Lung (tissue), 12 donors: ENCODE data around the gene PRKCA. TPM values are rescaled to one million over a fixed set of nuclear protein-coding genes. Genes with fewer than 3 reads are reported as not detected.

Experiments
- ATAC-seq: fragments of 200-7000 bp; cut with Tn5 transposase; one replicate; pipeline ENCODE4 v1.9.1; 2020; ENCODE audit warnings: moderate number of reproducible peaks; ENCODE audit not compliant: insufficient read depth, low FRiP score
- DNase-seq, 3 donors: peaks; one replicate each; pipeline ENCODE4 v3.0.0-alpha.2; 2013 to 2017
- H3K27ac ChIP-seq, 2 donors: one replicate each; pipeline ENCODE4 v1.5.1; 2013; ENCODE audit warnings: mild to moderate bottlenecking in 2 of 2, moderate library complexity in 2 of 2, control low read depth in 1 of 2, inconsistent platforms in 1 of 2, low read depth in 1 of 2, low read length in 1 of 2
- H3K27me3 ChIP-seq, 3 donors: one replicate each; pipeline ENCODE4 v1.5.1; 2013; ENCODE audit warnings: low read length in 2 of 3; ENCODE audit not compliant: control insufficient read depth in 3 of 3, insufficient read depth in 3 of 3
- H3K36me3 ChIP-seq, 4 donors: one replicate each; pipeline ENCODE4 v1.5.1; 2013; ENCODE audit warnings: low read length in 4 of 4, mild to moderate bottlenecking in 1 of 4, moderate library complexity in 1 of 4; ENCODE audit not compliant: control insufficient read depth in 4 of 4, insufficient read depth in 4 of 4
- H3K4me1 ChIP-seq, 5 donors: one replicate each; pipeline ENCODE4 v1.5.1; 2013; ENCODE audit warnings: low read length in 5 of 5, mild to moderate bottlenecking in 2 of 5, moderate library complexity in 1 of 5; ENCODE audit not compliant: control insufficient read depth in 5 of 5, insufficient read depth in 5 of 5
- H3K4me3 ChIP-seq: one replicate; pipeline ENCODE4 v1.5.1; 2013; ENCODE audit warnings: mild to moderate bottlenecking, control low read depth, moderate library complexity
- H3K9ac ChIP-seq, 2 donors: one replicate each; pipeline ENCODE4 v1.5.1; 2013; ENCODE audit warnings: low read length in 2 of 2, control low read depth in 1 of 2; ENCODE audit not compliant: insufficient read depth in 1 of 2
- H3K9me3 ChIP-seq, 4 donors: one replicate each; pipeline ENCODE4 v1.5.1; 2013; ENCODE audit warnings: low read length in 3 of 4, mild to moderate bottlenecking in 1 of 4, moderate library complexity in 1 of 4; ENCODE audit not compliant: control insufficient read depth in 4 of 4, insufficient read depth in 3 of 4
- CTCF ChIP-seq: IDR thresholded peaks from 2 replicates; pipeline ENCODE4 v1.5.1; 2012; ENCODE audit warnings: mild to moderate bottlenecking; ENCODE audit errors: control extremely low read depth, extremely low read depth
- WGBS, 2 donors: extraction: QIAGEN DNeasy Blood & Tissue Kit; methylation state at CpG; one replicate each; pipeline ENCODE4 v1.1.7; 2013; 5-methylcytosine and 5-hydroxymethylcytosine counted together
- polyA plus RNA-seq, 2 donors: library from polyadenylated mRNA; stranded (reverse); fragments of 200-250 nt; gene quantifications; one replicate each; pipeline ENCODE4 v1.2.1, GENCODE V29; 2013
- total RNA-seq, 2 donors: library from RNA; depleted of rRNA in 1 of 2; stranded (reverse); fragments of >200 nt in 1 of 2; gene quantifications; one replicate each; pipeline ENCODE4 v1.2.1, GENCODE V29; 2014 to 2021
- donor health status: control.
- donor health status: control.
- donor health status: Bipolar disorder and iron deficiency.
- donor health status: healthy.
- donor health status: DM: yes; HTN: yes; CAD: no.

Gene PRKCA
- total and polyA plus RNA-seq, 4 donors = 3.4 to 34.8 (median 13.8) TPM

GRCh38 chr17:66713533-66714042 lies 411.2 kb downstream of the PRKCA start:
- WGBS, 2 donors = 65 to 82% methylated on average over 6 of the region's 6 CpGs
- Histone ChIP-seq H3K9ac (no peak overlapping the region), H3K9me3 (peaks cover 0 to 1% (median 0%) of the 10 kb centered on the region in 4 donors), H3K36me3 (no peaks in the 10 kb centered on the region), H3K27ac (no peak overlapping the region), H3K4me3 (no peak overlapping the region), H3K27me3 (no peaks in the 10 kb centered on the region), H3K4me1 (peaks cover 0 to 5% (median 4%) of the 10 kb centered on the region in 5 donors)
- ATAC-seq = no peak
- DNase-seq = no peak
- no peak for TF ChIP-seq CTCF

DNA sequence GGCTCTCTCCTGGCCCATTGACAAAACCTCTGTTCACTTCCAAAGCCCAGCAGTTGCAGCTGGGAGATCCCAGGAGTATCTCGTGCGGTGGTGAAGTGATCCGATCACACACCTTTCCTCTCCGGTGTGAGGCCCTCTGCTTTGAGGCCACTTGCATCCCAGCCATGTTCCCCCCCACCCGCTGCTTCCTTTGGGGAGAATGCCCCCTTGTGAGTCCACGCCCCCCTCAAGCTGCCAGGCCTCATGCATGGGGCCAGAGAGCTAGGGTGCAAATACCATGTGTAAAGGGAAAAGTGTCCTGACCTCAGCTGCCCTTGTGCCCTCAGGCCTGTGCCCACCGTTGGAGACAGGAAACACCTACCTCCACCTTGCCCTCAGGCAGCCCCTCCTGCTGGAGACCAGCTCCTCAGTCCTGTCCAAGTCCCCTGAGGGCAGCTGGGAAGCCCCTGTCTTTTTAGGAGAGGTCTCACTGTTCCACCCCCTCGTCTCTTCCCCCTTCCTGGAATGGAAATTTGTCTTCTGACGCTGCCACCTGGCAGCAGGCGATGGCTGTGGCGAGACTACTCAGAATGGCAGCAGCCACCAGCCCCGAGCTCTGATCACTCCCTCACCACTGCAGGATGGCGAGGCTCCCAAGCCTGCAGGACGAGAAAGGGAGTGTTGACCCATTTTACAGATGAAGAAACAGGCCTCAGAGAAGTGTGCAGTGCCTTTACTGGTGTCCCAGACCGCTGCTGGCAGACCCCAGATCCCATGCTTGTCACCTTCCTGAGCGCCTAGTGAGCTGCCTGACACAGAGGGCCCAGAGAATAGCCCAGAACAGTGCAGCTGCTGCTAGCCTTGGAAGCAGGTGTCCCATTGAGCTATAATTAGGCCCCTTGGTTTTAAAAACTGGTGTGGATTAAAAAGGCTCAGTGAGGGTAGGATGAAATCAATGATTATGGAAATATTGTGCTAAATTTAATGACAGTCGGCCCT lies 411.9 kb downstream of the PRKCA start:
- no peak overlapping the region for H3K9ac ChIP-seq
- TF ChIP-seq CTCF = no peak
- H3K9me3 ChIP-seq = peaks cover 0 to 1% (median 0%) of the 10 kb centered on the region in 4 donors
- H3K4me1 ChIP-seq = peaks cover 0 to 5% (median 4%) of the 10 kb centered on the region in 5 donors
- no peak overlapping the region for H3K4me3 ChIP-seq
- no peaks in the 10 kb centered on the region for H3K27me3 ChIP-seq
- H3K27ac ChIP-seq = peak overlapping the region in 1 of 2 donors; percentile 28
- ATAC-seq = no peak
- H3K36me3 ChIP-seq = no peaks in the 10 kb centered on the region
- DNase-seq = no peak
- 82 to 87% methylated on average over 17 of the region's 17 CpGs for WGBS, 2 donors

DNA sequence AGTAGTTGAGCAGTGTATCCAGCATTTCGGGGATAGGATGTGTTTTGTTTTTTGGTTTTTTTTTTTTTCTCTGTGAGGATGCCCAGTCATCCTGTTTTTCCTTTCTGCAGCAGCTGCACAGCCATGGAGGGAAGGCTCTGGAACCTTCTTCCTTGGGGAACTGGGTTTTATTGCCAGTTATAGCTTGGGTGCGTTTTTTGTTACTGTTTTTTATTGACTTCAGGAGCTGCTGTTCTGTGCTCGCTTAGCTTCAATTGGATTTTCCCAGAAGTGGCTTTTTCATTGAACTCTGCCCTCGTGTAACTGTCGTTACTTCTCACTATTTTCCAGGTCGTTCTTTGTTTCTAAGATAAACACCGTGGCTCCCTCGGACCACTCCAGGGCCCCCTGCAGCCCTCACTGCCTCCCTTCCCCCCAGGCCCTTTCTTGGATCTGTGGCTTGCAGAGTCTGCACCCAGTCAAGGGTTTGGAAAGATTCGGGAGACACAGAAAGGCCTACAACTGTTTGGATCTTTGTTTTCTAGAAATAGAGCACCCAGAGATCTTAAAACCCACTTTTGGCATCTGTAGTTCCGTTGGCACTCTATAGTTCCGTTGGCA lies 412.8 kb downstream of the PRKCA start:
- TF ChIP-seq CTCF = no peak
- H3K27ac ChIP-seq = no peak overlapping the region
- 61 to 69% methylated on average over 11 of the region's 11 CpGs for WGBS, 2 donors
- H3K9ac ChIP-seq = no peak overlapping the region
- no peak overlapping the region for H3K4me3 ChIP-seq
- H3K27me3 ChIP-seq = no peaks in the 10 kb centered on the region
- H3K36me3 ChIP-seq = no peaks in the 10 kb centered on the region
- H3K4me1 ChIP-seq = peaks cover 0 to 5% (median 4%) of the 10 kb centered on the region in 5 donors
- DNase-seq (no peak), ATAC-seq (no peak)
- H3K9me3 ChIP-seq = peaks cover 0 to 1% (median 0%) of the 10 kb centered on the region in 4 donors
